MM.1S (cell line): Measurements from ENCODE around the gene PXMP4.

Source experiments
- CTCF ChIP-seq: fragments of 300-600 bp; sonication (generic); IDR thresholded peaks from 2 replicates; pipeline ENCODE4 v1.5.1; 2016; ENCODE audit warnings: antibody characterized with exemption, low read length, mixed read lengths
- EZH2 ChIP-seq: fragments of 300-600 bp; sonication (generic); optimal IDR thresholded peaks from 2 replicates; pipeline ENCODE3; 2017; ENCODE audit warnings: low read depth, mild to moderate bottlenecking, antibody characterized with exemption, low read length, mixed read lengths

- no peak for TF ChIP-seq EZH2
- no peak for TF ChIP-seq CTCF
Measured at GRCh38 chr20:33681728-33682353, 38.3 kb downstream of the PXMP4 start.
